PFSK-1 (cell line): ENCODE measurements around the gene STXBP2.

Experiments
- FOXP2 ChIP-seq: optimal IDR thresholded peaks from 2 replicates; pipeline ENCODE3; 2011; ENCODE audit warnings: borderline replicate concordance, control low read depth, inconsistent platforms; ENCODE audit not compliant: insufficient read depth; ENCODE audit errors: extremely low read length, extremely low read depth
- POLR2AphosphoS5 ChIP-seq: IDR thresholded peaks from 2 replicates; pipeline ENCODE4 v1.6.1; 2012; ENCODE audit warnings: low read depth, mild to moderate bottlenecking, control low read depth, low read length, moderate library complexity
- REST ChIP-seq, 2 experiments: IDR thresholded peaks; 2 replicates each; pipeline versions ENCODE4 v1.6.1 to v1.8.0; 2011 to 2012; ENCODE audit warnings: low read depth in 2 of 2, low read length in 2 of 2, control low read depth in 1 of 2, inconsistent platforms in 1 of 2, mild to moderate bottlenecking in 1 of 2, moderate library complexity in 1 of 2; ENCODE audit not compliant: insufficient read depth in 1 of 2
- SIN3A ChIP-seq: IDR thresholded peaks from 2 replicates; pipeline ENCODE4 v1.6.1; 2012; ENCODE audit warnings: mild to moderate bottlenecking, low read length, moderate library complexity, borderline replicate concordance; ENCODE audit not compliant: insufficient read depth
- TAF1 ChIP-seq: IDR thresholded peaks from 2 replicates; pipeline ENCODE4 v1.6.1; 2012; ENCODE audit warnings: low read length, control low read depth, borderline replicate concordance; ENCODE audit not compliant: insufficient read depth

STXBP2 gene

GRCh38 chr19:7674010-7675005, 37.4 kb downstream of the STXBP2 start:
- TF ChIP-seq FOXP2 (no peak), SIN3A (no peak)

GRCh38 chr19:7676376-7676775, 39.5 kb downstream of the STXBP2 start:
- no peak for TF ChIP-seq FOXP2
- no peak for TF ChIP-seq POLR2AphosphoS5
- TF ChIP-seq TAF1 = no peak
- TF ChIP-seq SIN3A = no peak
- TF ChIP-seq REST (IDR thresholded peaks at IDR 0.05; ENCODE audit: insufficient read depth in 1 of 2, low read depth in 2 of 2, low read length in 2 of 2) = no peak

- TF ChIP-seq FOXP2 (no peak), POLR2AphosphoS5 (no peak), TAF1 (no peak), REST (IDR thresholded peaks at IDR 0.05; ENCODE audit: insufficient read depth in 1 of 2, low read depth in 2 of 2, low read length in 2 of 2) (no peak), SIN3A (no peak)
These were observed 39.9 kb downstream of the STXBP2 start, which contains the start of gene MCEMP1 for GRCh38 chr19:7676854-7677253. Gene MCEMP1, plus strand, starts transcription at chr19:7677090. Its CDS starts 31 bp downstream, at chr19:7677121.

GRCh38 chr19:7677669-7678311, 40.9 kb downstream of the STXBP2 start:
- TF ChIP-seq SIN3A (no peak), REST (IDR thresholded peaks at IDR 0.05; ENCODE audit: insufficient read depth in 1 of 2, low read depth in 2 of 2, low read length in 2 of 2) (no peak), POLR2AphosphoS5 (no peak), FOXP2 (no peak), TAF1 (no peak)

GRCh38 chr19:7678971-7679751, 42.3 kb downstream of the STXBP2 start:
- no peak for TF ChIP-seq FOXP2
- TF ChIP-seq REST (IDR thresholded peaks at IDR 0.05; ENCODE audit: insufficient read depth in 1 of 2, low read depth in 2 of 2, low read length in 2 of 2) = no peak
- TF ChIP-seq SIN3A = no peak
- TF ChIP-seq TAF1 = no peak
- TF ChIP-seq POLR2AphosphoS5 = no peak
